DMS153 treated with DMSO at 0.1 percent for 48 hours (cell line): ENCODE data around the gene LYPLAL1.
"Not testable (repeated sequence)": the region's sequence is repeated elsewhere in the genome, so short reads cannot be mapped to it uniquely, and the experiment has no call there.

Source experiments
- DNase-seq: peaks from one replicate; lab custom pipeline; 2025; ENCODE audit not compliant: unreplicated experiment; lab: John Stamatoyannopoulos, UW

The LYPLAL1 gene

DNA sequence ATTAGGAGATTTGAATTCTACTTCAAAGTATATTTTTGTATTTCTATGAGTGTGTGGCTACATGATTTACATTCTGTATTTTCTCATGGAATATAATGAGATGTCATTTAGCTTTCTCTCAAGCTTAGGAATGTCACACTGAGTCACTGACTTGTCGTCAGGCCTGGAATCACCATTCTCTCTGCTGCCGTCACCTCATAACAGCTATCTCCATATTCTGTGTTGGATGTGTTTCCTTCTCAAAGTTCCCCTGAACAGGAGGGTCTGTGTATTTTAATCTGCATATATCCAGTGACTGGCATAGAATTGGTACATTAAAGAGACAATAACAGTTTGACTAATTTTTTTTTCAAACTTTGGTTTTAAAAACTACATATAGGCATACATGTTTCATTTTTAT lies 35.9 kb downstream of the LYPLAL1 start:
- DNase-seq = no peak

DNA sequence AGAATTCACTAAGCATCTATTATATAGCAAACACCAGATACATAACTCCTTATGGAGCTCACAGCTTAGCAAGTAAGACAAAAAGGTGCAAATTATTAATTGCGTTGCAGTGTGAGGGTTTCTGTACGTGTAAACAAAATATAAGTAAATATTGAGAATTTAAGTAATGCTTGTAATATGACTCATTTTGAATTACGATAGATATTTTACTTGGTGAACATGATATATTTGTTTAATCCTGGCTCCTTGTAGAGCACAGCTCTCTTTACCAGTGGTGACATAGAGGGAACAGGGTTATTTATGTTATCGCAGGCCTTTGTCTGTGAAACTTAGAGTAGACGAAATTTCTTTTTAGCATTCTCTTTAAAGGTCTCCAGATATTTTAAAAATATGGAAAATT lies 36.4 kb downstream of the LYPLAL1 start:
- DNase-seq = no peak

DNA sequence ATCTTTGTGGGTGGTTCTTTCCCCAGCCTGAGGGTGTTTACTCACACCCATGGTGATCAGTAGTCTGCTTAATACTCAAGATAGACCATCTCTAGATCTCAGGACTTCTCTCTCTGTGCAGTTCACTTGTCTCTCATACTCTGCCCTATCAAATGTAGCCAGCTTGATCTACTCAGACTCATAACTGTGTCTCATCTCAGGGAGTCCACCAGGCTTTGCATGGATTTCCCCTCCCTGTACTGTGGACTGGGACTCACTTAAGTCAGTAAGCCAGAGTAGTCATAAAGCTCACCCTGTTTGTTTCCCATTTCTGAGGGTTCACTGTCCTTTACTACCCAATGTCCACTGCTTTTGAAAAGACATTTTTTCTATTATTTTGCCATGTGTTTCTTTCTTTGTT lies 41.8 kb downstream of the LYPLAL1 start:
- DNase-seq = no peak

DNA sequence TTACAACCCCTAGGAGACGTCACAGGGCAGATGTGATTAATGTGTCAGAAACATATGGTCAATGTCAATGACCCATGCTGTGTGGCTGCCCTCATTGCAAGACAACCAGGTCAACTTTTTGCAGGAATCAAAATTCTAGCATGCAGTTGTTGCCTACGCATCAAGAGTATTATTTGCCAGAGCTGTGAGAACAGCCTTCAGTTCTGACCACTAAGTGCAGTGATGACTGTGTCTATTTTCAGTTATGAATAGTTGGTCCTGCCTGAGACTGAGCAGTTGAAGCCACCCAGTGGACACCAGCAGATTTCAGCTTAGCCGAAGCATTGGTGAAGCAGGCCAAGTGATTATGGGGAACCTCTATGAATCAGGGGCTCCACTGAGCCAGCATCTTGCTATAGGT lies 47.3 kb downstream of the LYPLAL1 start:
- DNase-seq = no peak

DNA sequence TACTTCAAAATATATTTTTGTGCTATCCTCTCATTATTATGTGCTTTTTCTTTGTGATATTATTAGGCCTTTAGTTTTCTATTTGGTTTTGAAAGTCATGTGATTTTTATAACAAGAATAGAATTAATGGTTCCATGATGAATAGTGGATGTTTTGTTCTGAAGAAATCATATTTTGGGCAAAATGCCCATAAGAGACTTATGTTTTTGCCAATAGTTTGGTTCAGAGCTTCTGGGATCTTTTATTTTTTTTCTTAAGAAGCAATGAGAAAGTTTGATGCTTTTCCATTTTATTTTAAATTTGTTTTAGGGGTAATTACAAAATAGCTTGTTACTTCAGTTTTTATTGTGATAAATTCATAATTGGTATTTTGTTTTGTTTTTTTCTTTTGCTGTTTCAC lies 49.8 kb downstream of the LYPLAL1 start:
- no peak for DNase-seq

DNA sequence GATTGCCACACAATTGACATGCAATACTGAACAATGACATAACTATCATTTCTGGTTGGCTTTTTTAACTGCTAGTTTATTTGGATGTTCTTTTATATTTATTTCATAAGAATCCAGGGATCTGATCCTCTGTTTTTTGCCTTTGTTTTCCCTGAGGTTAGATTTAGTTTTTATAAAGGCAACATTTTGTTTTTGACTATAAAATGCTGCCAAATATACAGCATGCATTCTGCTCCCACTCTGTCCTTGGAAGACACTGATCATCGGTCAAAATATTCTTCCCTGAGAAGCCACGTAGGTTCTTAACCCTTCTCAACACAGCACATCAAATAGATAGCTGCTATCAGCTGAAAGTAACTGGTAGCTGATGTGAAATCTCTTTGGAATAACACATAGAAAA lies 52.5 kb downstream of the LYPLAL1 start:
- no peak for DNase-seq

DNA sequence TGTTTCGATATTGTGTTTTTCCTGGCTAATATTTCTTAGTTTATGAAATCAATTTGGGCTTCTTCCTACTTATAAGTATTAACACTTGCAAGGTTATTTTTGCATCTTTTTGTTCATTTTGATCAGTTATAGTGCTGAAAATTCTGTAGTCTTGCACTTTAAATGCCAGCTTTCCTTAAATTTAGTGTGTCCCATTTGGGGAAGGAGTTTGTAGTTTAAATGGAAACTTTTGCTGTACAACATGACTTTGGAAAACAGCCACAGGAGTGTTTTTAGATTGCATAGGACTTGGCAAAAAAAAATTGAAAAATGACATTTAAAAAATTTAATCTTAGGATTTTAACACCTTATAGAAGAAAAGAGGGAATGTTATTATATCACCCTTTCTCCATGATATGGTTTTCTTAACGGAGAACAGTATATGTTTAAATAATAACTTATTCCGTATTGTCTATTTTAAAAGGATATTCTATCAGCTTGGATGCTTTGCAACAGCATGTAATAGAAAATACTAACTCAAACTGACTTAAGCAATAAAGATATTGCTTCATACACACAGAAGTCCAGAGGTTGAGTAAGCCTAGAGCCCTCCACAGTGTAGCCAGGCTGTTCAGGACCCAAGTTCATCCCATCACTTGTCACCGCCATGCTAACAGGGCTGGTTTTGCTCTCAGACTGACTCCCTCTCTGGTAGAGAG lies 53.8 kb downstream of the LYPLAL1 start:
- no peak for DNase-seq

DNA sequence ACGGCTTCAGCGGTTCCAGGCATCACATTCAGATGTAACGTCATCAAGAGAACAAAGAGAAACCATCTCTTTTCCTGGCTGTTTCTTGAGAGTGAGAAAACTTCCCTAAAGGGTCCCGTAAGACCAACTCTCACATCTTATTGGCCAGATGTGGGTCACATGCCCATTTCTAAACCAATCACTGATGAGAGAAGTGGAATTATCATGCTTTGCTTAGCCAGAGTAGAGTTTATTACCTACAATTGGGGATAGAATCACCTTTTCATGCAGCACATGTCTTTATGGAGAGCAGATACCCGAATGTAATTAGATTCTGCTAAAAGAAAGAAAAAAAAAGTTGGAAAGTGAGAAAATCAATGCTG lies 54.4 kb downstream of the LYPLAL1 start:
- DNase-seq = no peak

DNA sequence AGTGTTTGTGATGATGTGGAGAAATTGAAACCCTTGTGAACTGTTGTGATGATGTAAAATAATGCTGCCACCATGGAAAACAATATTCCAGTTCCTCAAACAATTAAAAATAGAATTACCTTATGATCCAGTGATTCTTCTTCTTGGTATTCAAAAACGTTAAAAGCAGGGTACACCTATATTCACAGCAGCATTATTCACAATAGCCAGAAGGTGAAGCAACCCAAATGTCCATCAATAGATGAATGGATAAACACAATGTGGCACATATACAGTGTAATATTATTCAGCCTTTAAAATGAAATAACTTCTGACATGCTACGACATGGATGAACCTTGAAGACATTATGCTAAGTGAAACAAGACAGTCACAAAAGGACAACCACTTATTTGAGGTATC lies 59.2 kb downstream of the LYPLAL1 start:
- DNase-seq = no peak

DNA sequence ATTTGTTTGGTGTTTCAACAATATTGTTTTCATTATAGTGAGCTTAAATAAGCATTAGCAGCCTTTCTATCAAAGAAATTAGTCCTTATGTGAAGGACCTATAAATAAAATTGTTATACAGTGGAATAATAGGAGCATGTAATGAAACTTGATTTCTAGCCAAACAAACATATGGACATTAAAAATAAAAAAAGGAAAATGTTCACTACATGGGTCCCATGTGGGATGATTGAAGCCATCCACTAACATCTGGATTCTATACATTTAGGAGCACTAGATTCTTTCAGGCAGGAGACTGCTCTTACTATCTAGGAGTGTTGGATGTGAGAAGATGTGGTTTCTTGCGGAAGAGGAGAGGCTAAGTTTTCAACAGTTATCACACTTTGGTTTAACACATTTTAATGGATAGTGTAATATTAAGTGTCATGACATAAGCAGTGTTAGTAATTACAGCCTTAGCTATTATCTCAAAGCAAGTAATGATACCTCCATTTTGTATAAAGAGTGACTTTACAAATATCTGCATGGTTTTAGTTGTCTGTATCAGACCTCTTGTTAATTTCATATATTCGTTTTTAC lies 62.3 kb downstream of the LYPLAL1 start:
- no peak for DNase-seq

DNA sequence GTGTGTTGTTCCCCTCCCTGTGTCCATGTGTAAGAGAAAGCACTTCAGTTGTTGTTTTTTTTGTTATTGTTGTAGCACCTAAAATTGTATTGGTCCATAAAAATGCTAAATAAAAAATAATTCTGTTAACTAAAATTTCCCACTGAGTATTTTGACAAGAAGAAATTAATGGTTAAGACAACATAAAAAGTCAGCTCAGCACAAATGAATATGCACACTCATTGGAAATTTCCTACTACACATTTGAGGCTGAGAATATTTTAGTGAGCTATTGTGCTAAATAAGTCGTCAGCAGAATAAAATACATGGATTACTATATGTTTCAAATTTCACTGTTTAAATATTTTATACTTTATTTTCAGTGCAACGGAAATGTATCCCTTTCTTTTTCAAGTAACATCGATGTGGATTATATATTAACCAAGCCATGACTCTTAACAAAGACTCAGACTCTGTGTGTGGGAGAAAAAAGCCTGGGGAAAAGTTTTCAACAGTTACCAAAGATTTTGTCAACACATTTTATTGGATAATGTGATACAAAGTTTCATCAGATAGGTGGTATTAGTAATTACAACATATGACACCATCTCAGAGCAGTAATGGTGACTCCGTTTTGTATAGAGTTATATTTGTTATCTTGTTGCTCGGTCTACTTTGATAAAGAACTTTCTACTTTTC lies 63.4 kb downstream of the LYPLAL1 start:
- no peak for DNase-seq

DNA sequence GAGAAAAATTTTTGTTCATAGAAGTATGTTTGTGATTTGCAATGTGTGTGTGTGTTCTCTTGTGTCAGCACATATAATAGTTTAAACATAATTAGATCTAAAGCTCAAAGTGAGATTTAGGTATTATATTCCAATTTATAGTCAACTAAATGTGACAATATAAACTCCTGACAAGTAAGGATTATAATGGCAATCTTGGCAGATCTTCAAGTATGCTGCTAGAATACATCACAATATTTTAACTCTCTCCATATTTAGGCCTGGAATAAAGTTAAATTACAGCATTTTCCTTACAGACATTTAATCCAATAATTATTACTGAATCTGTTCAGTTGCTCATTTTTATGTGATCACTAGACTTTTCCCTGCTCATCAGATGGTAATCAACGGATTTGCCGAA lies 65.8 kb downstream of the LYPLAL1 start:
- no peak for DNase-seq

DNA sequence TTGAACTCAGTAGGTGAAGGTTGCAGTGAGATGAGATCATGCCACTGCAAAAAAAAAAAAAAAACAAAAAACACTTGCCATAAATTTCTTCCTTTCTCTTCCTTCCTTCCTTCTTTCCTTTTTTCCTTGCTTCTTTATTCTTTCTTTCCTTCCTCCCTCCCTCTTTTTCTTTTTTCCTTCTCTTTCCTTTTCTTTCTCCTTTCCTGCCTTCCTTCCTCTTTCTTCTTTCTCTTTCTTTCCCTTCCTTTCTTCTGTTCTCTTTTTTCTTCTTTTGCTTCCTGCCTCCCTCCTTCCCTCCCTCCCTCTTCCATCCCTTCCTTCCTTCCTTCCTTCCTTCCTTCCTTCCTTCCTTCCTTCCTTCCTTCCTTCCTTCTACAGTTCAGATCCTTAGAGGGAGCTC lies 71.2 kb downstream of the LYPLAL1 start:
- DNase-seq = no peak

DNA sequence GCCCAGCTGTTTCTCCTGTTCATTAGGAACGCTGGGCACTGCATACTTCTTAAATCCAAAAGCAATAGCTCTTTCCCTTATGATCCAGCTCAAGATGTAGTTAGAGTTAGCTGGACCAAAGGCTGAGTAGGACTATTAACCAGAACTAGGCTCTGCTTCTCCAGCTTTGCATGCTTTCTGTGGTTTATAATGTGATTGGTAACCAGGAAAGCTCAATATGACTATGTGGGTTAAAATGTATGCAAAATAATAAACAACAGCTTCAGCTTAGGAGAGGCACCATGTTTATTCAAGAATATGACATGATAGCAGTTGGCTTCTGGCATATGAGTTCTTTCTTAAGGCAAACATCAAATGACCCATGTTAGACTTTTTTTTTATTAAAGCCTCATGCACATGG lies 73.8 kb downstream of the LYPLAL1 start:
- no peak for DNase-seq

DNA sequence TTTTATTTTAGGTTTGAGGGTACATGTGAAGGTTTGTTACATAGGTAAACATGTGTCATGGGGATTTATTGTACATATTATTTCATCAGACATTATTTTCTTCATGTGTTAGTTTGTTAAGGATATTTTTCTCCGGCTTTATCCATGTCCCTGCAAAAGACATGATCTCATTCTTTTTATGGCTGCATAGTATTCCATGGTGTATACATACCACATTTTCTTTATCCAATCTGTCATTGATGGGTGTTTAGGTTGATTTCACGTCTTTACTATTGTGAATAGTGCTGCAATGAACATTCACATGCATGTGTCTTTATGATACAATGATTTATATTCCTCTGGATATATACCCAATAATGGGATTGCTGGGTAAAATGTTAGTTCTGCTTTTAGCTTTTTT lies 76.8 kb downstream of the LYPLAL1 start:
- DNase-seq = not testable (repeated sequence)

DNA sequence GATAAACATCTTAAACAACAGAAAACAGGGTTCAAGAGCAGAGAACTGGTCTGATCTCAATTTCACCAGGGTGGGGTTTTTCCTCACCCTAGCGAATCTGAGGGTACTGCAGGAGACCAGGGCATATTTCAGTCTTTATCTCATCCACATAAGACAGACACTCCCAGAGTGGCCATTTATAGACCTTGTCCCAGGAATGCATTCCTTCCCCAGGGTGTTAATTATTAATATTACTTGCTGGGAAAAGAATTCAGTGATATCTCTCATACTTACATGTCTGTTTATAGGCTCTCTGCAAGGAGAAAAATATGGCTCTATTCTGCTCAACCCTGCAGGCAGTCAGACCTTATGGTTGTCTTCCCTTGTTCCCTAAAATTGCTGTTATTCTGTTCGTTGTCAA lies 84.1 kb downstream of the LYPLAL1 start:
- no peak for DNase-seq

DNA sequence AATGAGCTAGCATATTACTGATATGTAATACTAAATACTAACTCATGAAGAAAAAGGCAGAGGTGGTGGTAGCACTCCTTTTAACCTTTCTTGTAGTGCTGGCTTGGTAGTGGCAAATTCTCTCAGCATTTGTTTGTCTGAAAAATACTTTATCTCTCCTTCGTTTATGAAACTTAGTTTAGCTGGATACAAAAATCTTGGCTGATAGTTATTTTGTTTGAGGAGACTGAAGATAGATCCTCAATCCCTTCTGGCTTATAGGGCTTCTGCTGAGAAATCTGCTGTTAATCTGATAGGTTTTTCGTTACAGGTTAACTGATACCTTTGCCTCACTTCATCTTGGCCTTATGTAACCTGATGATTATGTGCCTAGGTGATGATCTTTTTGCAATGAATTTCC lies 87.8 kb downstream of the LYPLAL1 start:
- DNase-seq = no peak
